NCI-H2227 (cell line): ENCODE results near the gene MAPK8IP3.

Source experiments
- DNase-seq: peaks from one replicate; lab custom pipeline; 2025; ENCODE audit not compliant: unreplicated experiment; lab: John Stamatoyannopoulos, UW

The MAPK8IP3 gene

DNA sequence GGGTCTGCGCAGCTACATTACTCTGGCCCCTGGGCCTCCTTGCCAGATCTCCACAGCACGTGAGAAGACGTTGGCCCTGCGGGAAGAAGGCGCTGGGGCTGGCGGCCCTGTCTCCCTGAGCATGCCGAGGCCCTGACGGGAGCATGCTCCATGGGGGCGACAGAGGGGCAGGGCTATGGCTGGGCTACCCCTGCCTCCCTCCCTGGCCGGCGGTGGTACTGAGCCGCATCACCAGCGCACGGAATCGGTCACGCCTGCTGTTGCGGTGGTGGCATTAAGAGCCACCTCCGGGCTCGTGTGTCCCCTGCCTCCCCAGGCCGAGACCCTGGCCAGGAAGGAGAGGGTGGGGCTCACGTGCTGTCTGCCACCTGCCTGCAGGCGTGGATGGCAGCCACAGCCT, 28.1 kb downstream of the MAPK8IP3 start:
- DNase-seq, result no peak

GRCh38 chr16:1734816-1735215, 28.8 kb downstream of the MAPK8IP3 start:
- no peak for DNase-seq

DNA sequence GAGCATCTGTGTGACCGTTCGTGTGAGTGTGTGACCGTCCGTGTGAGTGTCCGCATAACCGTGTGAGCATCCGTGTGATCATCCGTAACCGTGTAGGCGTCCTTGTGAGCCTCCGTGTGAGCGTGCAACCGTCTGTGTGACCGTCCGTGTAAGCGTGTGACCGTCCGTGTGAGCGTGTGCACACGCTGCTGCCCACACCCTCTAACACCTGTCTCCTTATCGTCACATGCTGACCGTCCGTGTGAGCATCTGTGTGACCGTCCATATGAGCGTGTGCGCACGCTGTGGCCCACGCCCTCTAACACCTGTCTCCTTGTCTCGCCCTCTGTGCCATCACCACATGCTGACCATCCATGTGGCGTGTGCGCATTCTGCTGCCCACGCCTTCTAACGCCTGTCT, 34.2 kb downstream of the MAPK8IP3 start:
- DNase-seq, result no peak

DNA sequence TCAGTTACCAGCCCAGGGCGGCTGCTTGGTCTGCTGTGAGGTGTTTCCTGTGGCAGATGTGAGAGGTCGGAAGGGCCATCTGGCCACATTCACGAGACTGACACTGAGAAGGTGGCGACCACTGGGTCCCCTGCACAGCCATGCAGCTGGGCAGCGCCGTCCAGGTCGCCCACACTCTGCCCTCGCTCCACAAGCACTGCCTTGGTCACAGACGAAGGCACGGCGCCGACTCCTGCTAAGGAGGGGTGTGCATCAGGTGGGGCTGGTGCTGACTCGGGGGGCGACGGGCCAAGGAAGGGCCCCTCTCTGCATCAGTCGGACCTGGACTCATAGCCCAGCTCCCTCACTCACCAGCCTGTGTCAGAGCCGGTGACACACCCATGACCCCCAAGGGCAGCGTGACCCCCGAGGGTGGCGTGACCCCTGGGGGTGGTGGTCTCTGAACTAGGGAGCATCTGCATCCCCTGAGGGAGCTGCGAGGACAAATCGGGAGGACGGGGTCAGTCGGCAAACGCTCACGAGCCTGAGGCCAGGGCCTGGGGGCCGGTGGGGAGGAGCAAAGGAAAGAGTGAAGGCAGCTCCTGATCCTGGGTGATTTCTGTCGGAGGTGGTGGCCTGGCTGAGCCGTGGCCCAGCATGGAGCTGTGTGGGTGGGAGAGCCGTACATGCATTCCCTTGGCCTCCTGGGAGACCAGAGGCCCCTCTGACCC, 34.9 kb downstream of the MAPK8IP3 start:
- DNase-seq, result no peak

GRCh38 chr16:1741553-1742165, 35.7 kb downstream of the MAPK8IP3 start:
- no peak for DNase-seq

- no peak for DNase-seq
These were observed 37.7 kb downstream of the MAPK8IP3 start for GRCh38 chr16:1743376-1744337.

DNA sequence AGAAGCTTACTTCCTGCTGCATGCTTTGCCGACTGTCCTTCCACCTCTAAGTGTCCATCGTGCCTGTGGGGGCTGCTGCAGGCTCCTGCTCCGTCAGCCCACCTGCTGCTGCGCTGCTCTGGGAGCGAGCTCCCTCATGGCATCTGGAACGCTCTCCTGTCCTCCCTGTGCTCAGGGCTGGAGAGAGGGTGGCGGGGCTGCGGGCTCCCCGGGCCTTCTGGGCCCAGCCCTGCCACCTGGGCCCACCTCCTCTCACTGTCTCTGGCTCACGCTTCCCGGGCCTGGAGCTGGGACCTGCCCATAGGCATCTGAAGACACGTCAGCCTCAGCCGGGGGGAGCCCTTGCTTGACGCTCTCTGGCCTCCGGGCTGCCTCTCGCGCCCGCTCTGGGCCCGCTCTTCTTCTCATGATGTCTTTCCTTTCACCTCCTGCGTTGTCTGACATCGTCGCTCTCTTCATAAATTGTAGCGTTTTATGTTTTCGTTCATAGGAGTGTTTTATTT, 38.4 kb downstream of the MAPK8IP3 start:
- DNase-seq, result no peak

DNA sequence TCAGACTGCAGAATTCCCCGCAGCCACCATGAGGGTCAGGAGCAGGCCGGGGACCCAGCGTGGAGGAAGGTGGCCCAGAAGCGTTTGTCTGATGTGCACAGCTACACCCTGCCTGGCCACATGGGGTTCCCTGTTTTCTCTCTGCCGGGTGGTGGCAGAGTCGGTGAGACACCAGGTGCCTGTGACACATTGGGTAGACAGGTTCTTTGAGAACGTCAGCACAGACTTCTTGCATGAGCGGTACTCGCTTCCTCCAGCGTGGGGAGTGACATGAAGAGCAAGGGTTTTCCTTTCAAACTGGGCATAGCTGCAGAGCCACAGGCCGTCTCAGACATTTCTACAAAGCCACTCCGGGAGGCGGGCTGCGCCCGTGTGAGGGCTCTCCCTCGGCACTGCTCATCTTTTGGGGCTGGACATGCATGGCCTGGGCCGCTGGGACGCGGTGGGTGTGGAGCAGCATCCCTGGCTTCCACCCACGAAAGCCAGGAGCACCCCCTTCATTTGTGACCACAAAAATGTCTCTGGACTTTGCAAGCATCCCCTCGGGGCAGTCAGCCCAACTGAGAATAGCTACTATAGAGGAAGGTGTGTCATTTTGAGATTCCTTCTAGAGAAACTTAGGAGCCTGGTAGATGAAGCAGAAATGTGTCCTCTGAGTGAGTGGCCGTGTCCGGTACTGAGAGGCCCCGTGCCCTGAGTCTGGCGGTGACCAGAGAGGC, 39.3 kb downstream of the MAPK8IP3 start:
- DNase-seq, result no peak

GRCh38 chr16:1745900-1746692, 40.1 kb downstream of the MAPK8IP3 start:
- no peak for DNase-seq

GRCh38 chr16:1746693-1747195, 40.7 kb downstream of the MAPK8IP3 start:
- DNase-seq, result no peak

GRCh38 chr16:1747934-1748333, 41.9 kb downstream of the MAPK8IP3 start:
- DNase-seq, result no peak

GRCh38 chr16:1749152-1750117, 43.4 kb downstream of the MAPK8IP3 start:
- no peak for DNase-seq

- no peak for DNase-seq
These were observed 46.0 kb downstream of the MAPK8IP3 start for GRCh38 chr16:1751946-1752345.

- no peak for DNase-seq
These were observed 46.9 kb downstream of the MAPK8IP3 start for GRCh38 chr16:1752853-1753252.

- DNase-seq, result no peak
These were observed 48.2 kb downstream of the MAPK8IP3 start for GRCh38 chr16:1754204-1754603.

DNA sequence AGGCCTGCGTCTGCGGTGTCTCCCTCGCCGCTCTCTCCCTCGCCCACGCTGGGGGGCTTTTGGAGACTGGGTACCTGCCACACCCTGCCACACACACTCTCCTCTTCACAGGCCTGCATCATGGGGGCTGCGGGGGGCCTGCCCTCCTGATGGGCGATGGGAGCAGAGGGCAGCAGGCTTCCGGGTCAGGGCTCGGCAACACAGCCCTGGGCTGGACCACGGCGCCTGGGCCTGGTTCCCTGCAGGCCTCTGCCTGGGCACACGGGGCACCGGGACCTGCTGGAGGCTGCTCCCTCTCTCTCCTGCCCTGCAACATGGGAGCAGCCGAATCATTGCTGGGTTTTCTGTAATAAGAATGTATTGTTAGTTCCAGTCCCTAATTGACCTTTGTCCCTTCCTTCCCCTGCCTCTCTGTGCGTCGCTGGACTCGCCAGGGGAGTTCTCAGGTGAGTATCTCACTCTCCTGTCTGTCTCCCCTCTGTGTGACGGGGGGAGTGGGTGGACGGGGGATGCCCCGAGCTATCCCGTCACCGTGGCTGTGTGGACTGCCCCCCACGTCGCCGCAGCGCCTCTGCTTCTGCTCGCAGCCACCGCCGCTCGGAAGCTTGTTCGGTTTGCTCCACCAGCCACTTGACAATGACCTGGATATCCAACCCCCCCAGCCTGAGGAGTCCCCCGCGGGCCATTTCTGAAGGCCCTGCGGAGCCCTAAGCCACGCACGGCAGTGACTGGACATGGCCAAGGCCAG, 51.9 kb downstream of the MAPK8IP3 start:
- no peak for DNase-seq

DNA sequence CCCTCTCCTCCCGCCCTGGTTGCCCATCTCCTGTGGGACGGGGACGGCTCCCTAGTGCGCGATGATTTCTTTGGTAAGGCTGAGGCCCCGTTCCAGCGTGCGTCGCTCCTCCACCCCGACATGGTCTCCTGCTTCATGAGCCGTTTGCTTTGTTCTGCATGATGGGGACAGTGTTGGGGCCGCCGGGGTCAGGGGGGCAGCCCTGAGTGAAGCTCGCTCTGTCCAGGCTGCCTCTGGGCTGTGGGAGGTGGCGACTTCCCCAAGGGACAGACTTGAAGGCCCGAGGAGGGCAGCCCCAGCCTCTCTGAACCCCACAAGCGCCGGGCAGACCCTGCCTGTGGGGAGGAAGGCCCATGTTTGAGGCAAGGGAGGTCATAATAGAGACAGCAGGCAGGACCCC, 52.9 kb downstream of the MAPK8IP3 start:
- no peak for DNase-seq

DNA sequence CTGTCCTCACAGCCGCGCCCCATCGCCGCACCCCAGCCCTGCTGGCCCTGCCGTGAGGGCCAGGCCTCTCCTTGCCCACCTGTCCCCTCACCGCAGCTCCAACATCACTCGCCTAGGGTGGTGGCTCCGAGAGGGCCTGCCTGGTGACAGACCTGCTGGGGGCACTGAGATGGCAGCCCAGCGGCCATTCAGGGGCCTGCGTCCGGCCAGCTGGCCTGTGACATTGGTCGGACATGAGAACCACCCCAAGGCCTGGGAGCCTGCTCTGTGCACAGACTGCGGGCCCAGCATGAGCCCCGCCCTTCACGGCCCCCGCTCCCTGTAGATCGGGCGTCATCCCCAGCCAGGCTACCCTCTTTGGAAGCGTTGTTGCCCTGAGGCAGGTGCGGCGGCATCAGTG, 53.5 kb downstream of the MAPK8IP3 start:
- no peak for DNase-seq
